Stimulated activated CD4-positive, alpha-beta T cell treated with anti-CD3 and anti-CD28 coated beads, Interleukin-1b, Interleukin-23, amount 100 ng/mL, for 4 hours (primary cell): ENCODE measurements around the gene GRHL3.

Experiments used
- DNase-seq, 2 donors: peaks; one replicate each; pipeline ENCODE4 v3.0.0-alpha.2; 2020; ENCODE audit warnings: low read depth in 2 of 2

Gene GRHL3

DNA sequence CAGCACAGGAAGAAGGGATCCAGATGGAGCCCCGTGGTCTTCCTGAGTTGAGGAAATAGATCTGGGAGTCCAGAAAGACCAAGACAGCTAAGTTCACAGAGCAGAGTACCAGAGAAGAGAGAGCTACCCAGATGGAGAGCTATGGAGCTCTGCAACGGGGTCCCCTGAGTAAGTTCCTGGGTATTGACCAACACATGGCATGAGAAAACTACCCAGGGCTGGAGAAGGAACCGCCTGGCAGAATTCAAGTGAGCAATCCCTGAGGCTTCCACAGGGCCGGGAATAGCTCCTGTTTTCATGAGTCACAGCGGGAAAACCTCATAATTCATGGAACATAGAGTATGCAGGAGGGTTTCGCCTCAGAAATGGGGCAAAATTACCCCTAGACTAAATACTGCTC, 74.7 kb downstream of the GRHL3 start:
- DNase-seq, result no peak

DNA sequence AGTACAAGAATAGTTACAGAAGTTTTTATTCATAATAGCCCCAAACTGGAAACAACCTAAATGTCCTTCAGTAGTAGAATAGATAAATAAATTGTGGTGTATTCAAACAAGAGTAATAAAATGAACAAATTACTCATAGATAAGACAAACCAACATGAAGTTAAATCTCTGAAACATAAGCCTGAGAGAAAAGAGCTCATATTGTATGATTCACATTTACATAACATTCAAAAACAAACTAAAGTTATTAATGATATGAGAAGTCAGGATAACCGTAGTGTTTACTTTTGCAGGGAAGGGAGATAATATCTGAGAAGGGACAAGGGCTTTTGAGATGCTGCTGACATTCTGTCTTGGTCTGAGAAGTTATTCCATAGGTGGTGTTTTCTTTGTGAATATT, 80.9 kb downstream of the GRHL3 start:
- DNase-seq, result no peak

DNA sequence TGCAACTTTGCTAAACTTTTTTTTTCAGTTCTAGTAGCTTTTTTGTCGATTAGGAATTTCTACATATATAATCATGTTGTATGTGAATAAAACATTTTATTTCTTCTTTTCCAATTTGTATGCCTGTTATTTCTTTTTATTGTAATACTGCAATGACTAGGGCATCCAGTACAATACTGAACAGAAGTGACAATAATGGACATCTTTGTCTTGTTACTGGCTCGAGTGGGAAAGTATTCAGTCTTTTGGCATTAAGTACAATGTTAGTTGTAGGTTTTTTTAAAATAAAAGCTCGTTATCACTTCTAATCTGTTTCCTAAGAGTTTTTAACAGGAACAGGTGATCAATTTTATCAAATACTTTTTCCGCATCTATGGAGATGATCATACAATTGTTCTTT, 84.6 kb downstream of the GRHL3 start:
- no peak for DNase-seq
